Activated naive CD8-positive, alpha-beta T cell treated with anti-CD3 and anti-CD28 coated beads, Interleukin-2, amount 50 U/mL, for 24 hours (primary cell): Measurements from ENCODE around the gene CDH4.

Experiments used
- ATAC-seq: fragments of 150-1000 bp; cut with Tn5 transposase; one replicate; pipeline ENCODE4 v1.10.0; 2021
- DNase-seq: peaks from one replicate; pipeline ENCODE4 v3.0.0; 2021
- H3K27ac Mint-ChIP-seq: one replicate; pipeline ENCODE4 v1.8.0; 2021; ENCODE audit warnings: mild to moderate bottlenecking, mixed read lengths
- H3K27me3 Mint-ChIP-seq: one replicate; pipeline ENCODE4 v1.8.0; 2021; ENCODE audit warnings: mixed read lengths
- H3K36me3 Mint-ChIP-seq: one replicate; pipeline ENCODE4 v1.8.0; 2021; ENCODE audit warnings: low read depth, mixed read lengths
- H3K4me1 Mint-ChIP-seq: one replicate; pipeline ENCODE4 v1.8.0; 2021; ENCODE audit warnings: mixed read lengths
- H3K4me3 Mint-ChIP-seq: one replicate; pipeline ENCODE4 v1.8.0; 2021; ENCODE audit warnings: mild to moderate bottlenecking, moderate library complexity, mixed read lengths
- H3K9me3 Mint-ChIP-seq: one replicate; pipeline ENCODE4 v1.8.0; 2021; ENCODE audit warnings: mixed read lengths

The CDH4 gene

DNA sequence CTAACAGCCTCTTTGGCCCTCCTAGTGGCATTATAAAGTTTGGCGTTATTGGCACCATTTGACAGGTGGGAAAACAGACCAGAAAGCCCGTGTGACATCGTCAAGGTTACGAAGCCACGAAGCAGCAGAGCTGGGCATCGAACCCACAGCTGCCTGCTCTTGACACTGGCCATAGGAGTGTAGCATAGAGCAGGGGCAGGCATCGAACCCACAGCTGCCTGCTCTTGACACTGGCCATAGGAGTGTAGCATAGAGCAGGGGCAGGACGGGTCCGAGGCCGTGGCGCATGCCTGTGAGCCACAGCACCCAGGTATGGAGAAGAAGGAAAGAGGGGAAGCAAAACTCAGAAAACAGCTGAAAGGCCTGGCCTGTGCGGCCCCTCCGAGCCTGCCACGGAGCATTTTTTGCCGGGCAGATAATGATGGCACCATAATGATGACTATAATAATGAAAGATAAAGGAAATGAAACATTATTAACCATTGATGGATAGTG lies 33.1 kb downstream of the CDH4 start:
- H3K36me3 Mint-ChIP-seq: peaks cover 4% of the 10 kb centered on the region
- ATAC-seq (no peak), DNase-seq (no peak)
- H3K4me1 Mint-ChIP-seq: no peaks in the 10 kb centered on the region
- H3K27me3 Mint-ChIP-seq: no peaks in the 10 kb centered on the region
- peaks cover 7% of the 10 kb centered on the region for H3K9me3 Mint-ChIP-seq
- H3K4me3 Mint-ChIP-seq: no peak overlapping the region
- H3K27ac Mint-ChIP-seq: no peak overlapping the region

DNA sequence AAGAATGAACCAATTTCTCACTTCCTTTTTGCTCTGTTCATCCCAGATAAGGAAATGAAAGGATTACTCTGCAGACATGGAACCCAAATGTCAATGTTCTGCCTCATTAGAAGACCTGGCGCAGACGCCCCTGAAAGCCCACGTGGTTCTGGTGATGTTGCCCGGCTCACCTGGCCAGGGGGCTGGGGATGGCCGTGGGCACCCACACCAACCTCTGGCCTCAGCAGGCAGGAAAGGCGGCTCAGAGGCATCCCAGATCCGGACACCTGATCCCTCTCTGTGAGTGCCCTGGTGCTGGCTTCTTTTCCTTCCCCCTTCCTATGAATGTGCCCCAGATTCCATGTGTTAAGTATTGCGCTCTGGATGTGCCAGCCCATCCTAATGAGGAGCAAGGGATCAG lies 33.6 kb downstream of the CDH4 start:
- no peak for DNase-seq
- Mint-ChIP-seq H3K4me3 (no peak overlapping the region), H3K27me3 (no peaks in the 10 kb centered on the region), H3K27ac (no peak overlapping the region), H3K36me3 (peaks cover 4% of the 10 kb centered on the region), H3K4me1 (no peaks in the 10 kb centered on the region), H3K9me3 (peaks cover 7% of the 10 kb centered on the region)
- ATAC-seq: no peak

DNA sequence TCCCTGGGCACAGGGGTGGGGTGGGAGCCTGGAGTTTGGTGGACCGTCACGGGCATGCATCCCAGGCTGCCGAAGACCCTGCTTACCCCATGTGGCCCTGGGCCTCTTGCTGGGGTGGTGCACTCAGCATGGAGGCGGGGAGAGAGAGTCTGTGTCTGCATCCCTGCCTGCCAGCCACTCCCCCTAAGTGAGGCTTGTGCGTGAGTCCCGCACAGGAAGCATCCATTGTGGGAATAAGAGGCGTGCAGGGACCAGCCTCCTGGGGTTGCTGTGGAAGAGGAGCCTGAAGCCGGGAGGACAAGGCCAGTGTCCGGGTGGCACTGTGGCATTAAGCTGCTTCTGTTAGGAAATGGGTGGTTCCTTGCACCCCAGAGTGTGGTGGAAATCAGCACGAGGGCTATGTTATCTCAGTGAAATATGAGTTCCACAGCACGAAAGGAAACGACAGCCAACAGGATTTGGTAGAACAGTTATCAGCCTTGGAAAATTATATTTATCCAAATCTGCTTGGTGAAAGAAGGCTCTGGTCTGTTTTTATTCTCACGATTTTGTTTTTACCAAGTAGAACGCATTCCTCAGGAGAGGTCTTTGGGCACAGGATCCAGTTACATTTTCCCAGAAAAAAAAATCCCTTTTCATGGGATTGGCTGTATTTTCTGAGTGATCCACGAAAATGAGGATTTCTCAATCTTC lies 35.7 kb downstream of the CDH4 start:
- no peaks in the 10 kb centered on the region for H3K36me3 Mint-ChIP-seq
- H3K4me1 Mint-ChIP-seq: no peaks in the 10 kb centered on the region
- H3K9me3 Mint-ChIP-seq: peaks cover 3% of the 10 kb centered on the region
- no peak for DNase-seq
- no peak overlapping the region for H3K27ac Mint-ChIP-seq
- no peak overlapping the region for H3K4me3 Mint-ChIP-seq
- no peaks in the 10 kb centered on the region for H3K27me3 Mint-ChIP-seq
- ATAC-seq: no peak

DNA sequence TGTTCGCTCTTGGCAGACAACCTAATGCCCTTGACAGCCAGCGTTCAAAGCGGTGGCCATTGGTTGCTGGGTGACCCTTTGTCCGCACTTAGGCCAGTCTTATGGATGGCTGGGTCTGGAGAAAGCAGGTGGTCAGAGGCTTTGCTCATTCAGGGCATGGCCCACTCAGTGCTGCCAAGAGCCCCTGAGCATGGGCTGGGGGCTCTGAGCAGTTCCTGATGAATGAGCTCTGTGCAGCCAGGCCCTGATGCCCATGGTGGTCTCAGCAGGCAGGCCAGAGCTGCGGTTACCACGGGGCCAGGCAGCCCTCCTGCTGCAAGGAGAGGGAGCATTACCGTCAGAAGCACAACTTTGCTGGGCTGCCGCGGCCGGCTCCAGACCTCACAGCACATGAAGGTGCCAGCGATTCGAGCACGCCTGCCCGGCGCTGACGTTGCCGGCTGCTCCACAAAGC lies 36.3 kb downstream of the CDH4 start:
- H3K9me3 Mint-ChIP-seq: peaks cover 3% of the 10 kb centered on the region
- ATAC-seq (no peak), DNase-seq (no peak)
- no peak overlapping the region for H3K27ac Mint-ChIP-seq
- H3K4me3 Mint-ChIP-seq: no peak overlapping the region
- no peaks in the 10 kb centered on the region for H3K4me1 Mint-ChIP-seq
- no peaks in the 10 kb centered on the region for H3K36me3 Mint-ChIP-seq
- H3K27me3 Mint-ChIP-seq: no peaks in the 10 kb centered on the region

DNA sequence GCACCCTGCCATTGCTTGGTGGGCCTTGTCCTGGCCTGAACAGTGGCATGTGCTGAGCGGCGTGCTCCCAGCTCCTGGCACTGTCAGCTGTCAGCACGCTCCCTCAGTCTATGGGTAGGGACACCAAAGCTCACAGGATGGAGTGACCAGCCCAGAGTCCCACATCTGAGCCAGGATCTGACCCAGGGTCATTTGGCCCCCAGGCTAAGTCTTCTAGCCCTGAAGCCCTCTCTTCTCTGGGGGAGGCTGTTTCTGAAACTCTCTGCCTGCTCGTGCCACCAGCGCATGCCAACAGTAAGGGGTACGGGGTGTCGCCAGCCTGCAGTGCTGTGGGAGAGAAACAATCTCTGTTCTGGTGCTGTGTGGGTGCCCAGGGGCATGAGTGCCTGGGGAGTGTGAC lies 37.1 kb downstream of the CDH4 start:
- no peak for DNase-seq
- no peak for ATAC-seq
- no peaks in the 10 kb centered on the region for H3K4me1 Mint-ChIP-seq
- H3K36me3 Mint-ChIP-seq: no peaks in the 10 kb centered on the region
- H3K4me3 Mint-ChIP-seq: no peak overlapping the region
- H3K9me3 Mint-ChIP-seq: peaks cover 2% of the 10 kb centered on the region
- H3K27ac Mint-ChIP-seq: no peak overlapping the region
- H3K27me3 Mint-ChIP-seq: no peaks in the 10 kb centered on the region

DNA sequence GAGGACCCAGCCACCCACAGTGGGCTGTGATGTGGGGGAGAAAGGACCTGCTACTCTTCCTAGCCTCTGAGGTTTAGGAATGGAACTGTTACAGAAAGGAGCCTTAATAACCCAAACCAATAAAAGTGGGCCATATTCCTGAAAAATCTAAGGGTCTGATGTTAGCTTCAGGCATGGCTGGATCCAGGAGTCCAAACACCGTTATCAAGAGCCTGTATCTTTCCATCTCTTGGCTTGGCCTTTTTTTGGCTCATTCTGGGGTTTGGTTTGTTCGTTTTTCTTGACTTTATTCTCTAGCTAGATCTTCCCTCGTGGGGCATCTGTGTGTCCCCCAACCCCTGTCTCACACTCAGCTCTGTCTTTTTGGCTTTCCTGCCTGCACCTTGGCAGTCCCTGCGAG lies 38.7 kb downstream of the CDH4 start:
- no peaks in the 10 kb centered on the region for H3K4me1 Mint-ChIP-seq
- H3K27ac Mint-ChIP-seq: no peak overlapping the region
- no peaks in the 10 kb centered on the region for H3K27me3 Mint-ChIP-seq
- H3K9me3 Mint-ChIP-seq: no peaks in the 10 kb centered on the region
- no peak for ATAC-seq
- no peaks in the 10 kb centered on the region for H3K36me3 Mint-ChIP-seq
- DNase-seq: no peak
- no peak overlapping the region for H3K4me3 Mint-ChIP-seq

DNA sequence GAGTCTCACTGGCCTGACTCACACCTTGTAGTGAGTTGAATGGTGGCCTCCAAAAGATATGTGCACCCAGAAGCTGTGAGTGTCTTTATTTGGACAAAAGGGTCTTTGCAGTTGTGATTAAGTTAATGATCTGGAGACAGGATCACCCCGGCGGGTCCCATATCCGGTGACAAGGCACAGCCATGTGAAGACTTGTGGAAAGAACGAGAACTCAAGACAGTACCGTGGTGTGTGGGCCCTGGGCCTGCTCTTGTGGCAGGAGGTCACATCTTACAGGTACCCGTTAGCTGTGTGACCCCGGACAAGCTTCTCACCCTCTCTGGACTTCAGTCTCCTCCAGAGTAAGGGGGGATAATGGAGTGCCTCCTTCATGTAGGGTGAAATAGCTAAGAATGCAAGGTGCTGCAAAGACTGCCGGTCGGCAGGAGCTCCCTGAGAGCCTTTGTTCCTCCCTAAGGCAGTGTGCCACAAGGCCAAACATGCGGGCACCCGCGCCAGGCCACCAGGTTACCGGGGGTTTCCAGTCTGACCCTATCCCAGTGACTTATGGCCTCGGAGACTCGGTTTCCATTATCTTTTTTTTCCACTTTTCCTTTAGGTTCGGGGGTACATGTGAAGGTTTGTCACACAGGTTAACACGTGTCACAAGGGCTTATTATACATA lies 39.2 kb downstream of the CDH4 start:
- H3K4me1 Mint-ChIP-seq: no peaks in the 10 kb centered on the region
- H3K36me3 Mint-ChIP-seq: no peaks in the 10 kb centered on the region
- H3K4me3 Mint-ChIP-seq: no peak overlapping the region
- no peak overlapping the region for H3K27ac Mint-ChIP-seq
- H3K27me3 Mint-ChIP-seq: no peaks in the 10 kb centered on the region
- ATAC-seq (no peak), DNase-seq (no peak)
- H3K9me3 Mint-ChIP-seq: no peaks in the 10 kb centered on the region

DNA sequence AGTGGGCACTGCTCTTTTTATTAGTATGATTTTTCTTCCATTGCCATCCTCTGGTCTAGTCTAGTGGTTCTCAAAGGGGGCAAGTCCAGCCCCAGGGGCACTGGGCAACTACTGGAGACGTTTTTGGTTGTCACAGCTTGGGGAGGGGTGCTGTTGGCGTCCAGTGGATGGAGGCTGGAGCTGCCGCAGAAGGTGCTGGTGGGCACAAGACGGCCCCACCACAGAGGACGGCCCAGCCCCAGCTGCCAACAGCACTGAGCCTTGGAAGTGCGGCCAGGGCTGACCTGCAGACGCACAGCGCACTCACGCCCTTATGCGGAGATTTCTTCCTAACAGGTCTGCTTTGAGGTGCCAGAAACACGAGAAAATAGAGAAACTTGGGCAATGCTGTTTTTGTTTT lies 40.3 kb downstream of the CDH4 start:
- Mint-ChIP-seq H3K36me3 (no peaks in the 10 kb centered on the region), H3K27ac (no peak overlapping the region), H3K4me3 (no peak overlapping the region), H3K4me1 (no peaks in the 10 kb centered on the region), H3K27me3 (no peaks in the 10 kb centered on the region), H3K9me3 (no peaks in the 10 kb centered on the region)
- no peak for ATAC-seq
- DNase-seq: no peak

DNA sequence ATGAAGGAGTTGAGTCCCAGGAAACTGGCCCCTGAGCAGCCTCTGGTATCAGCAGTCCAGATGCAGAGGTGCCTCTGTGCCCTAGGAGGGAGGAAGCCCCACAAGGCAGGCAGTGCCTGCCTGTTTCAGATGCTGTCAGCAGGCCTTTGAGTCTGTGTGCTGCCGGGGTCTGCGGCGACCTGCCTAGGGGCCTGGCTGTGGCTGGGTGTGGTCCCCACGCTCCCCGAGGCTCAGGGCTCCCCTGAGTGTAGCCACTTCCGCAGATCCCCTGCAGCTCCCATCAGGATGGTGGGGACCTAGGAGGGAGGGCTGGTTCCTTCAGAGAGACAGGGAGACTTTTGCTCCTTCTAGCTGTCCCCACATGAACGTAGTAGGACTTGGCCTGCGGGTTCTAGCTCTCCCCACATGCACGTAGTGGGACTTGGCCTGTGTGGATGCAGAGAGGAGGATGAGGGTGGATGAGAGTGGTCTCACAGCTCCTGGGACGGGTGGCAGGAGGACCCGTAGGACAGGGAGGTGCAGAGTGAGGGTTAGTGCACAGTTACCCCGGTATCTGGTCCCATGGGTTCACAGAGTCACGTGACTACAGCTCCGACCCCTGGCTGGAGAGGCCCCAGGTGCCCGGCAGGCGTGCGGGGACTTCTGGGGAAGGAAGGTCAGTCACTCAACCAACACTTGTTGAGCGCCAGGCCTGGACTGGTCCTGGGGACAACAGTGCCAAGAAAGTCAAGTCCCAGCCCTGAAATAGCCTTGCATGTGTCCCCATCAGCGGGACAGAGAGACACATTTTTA lies 41.0 kb downstream of the CDH4 start:
- Mint-ChIP-seq H3K27ac (no peak overlapping the region), H3K27me3 (no peaks in the 10 kb centered on the region), H3K4me1 (no peaks in the 10 kb centered on the region), H3K4me3 (no peak overlapping the region), H3K36me3 (no peaks in the 10 kb centered on the region), H3K9me3 (no peaks in the 10 kb centered on the region)
- ATAC-seq: no peak
- no peak for DNase-seq

DNA sequence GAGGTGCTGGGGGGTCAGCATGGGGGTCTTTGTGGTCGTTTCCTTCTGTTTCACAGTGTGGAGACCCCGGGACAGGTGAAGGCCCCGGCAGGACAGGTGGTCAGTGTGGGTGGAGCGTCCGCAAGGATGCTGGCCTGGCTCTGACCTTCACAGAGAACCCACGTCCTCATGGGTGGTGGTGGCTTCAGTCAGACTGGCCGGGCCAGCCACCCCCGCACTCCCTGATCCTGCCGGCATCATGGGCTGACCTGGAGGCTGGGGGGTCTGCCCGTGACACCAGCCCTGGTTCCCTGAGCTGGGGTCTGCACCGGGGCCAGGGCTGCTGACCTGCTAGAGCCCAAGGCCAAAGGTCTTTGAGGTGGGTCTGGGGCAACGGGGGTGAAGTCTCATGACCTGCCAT lies 41.9 kb downstream of the CDH4 start:
- ATAC-seq: no peak
- H3K4me1 Mint-ChIP-seq: no peaks in the 10 kb centered on the region
- DNase-seq: no peak
- H3K36me3 Mint-ChIP-seq: no peaks in the 10 kb centered on the region
- H3K4me3 Mint-ChIP-seq: no peak overlapping the region
- no peak overlapping the region for H3K27ac Mint-ChIP-seq
- H3K9me3 Mint-ChIP-seq: no peaks in the 10 kb centered on the region
- H3K27me3 Mint-ChIP-seq: no peaks in the 10 kb centered on the region

DNA sequence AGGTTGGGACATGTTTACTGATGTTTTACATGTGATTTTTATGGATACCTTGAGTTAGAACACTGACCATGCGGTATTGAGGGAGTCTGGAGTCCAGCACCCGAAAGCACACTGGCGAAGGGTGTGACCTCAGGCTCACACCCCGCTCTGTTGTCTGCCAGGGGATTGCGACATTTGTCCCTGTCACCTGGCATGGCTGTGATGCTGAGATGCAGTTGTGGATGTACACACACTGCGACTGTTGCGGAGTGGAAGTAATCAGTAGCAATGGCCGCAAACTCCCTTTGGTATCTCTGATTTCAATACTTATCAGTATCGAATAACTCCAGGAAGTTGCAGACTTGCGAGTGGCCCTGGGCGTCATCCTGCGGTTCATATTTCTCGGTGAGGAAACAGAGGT lies 43.2 kb downstream of the CDH4 start:
- Mint-ChIP-seq H3K36me3 (no peaks in the 10 kb centered on the region), H3K27me3 (no peaks in the 10 kb centered on the region), H3K4me1 (no peaks in the 10 kb centered on the region), H3K4me3 (no peak overlapping the region), H3K9me3 (no peaks in the 10 kb centered on the region), H3K27ac (no peak overlapping the region)
- no peak for DNase-seq
- no peak for ATAC-seq

DNA sequence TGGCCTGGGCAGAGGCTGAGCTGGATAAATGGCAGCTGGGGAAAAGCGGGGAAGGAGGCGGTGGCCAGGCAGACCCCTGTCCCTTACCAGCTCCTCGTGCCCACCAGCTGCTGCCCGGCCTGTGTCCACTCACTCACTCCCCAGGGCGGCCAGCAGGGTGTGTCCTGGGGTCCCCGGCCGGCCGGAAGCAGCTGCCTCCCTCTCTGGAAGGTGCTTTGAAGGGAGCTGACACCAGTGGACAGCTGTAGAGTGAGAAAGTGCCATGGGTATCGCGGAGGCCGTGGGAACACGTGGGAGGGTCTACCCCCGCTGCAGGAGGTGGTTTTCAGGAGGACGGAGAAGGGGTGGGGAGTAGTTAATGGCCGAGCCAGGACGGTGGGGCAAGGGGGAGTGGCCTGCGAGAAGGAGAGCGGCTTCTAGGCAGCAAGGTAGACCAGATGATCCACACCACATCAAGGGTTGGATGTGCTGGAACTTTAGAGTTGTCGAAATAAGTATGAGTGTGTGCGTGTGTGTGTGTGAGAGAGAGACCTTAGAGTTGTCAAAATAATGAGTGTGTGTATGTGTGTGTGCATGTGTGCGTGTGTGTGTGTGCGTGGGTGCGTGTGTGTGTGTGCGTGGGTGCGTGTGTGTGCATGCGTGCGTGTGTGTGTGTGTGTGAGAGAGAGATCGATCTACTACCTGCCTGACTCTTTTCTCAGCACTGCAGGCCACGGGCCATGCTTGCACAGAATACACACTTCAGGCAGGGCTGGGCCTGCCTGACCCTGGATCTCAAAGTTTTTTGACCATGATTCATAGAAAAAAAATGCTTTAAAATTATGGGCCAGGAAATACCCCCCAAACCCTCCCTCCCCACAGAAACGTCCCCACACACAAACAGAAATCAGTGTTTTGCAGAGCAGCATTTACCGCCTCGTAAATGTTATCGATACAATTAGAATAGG lies 43.9 kb downstream of the CDH4 start:
- Mint-ChIP-seq H3K27me3 (no peaks in the 10 kb centered on the region), H3K4me3 (no peak overlapping the region), H3K36me3 (no peaks in the 10 kb centered on the region), H3K27ac (no peak overlapping the region), H3K4me1 (no peaks in the 10 kb centered on the region), H3K9me3 (no peaks in the 10 kb centered on the region)
- ATAC-seq (no peak), DNase-seq (no peak)

DNA sequence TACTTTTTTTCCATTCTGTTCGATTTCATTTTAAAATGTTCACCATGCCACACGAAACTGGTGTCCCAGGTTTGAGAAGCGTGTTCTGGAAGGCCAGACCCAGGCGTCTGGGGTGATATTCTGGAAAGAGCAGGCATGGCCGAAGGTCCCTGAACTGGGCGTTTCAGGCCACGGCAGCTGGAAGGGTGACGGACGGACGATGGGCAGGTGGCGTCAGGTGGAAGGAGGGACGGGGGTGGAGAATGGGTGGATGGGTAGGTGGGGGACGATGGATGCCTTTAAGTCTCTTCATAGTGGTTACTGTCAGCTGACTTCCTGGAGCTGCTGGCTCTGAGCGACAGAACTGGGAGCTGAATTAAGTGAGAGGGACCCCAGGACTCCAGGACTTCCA lies 44.6 kb downstream of the CDH4 start:
- ATAC-seq (no peak), DNase-seq (no peak)
- H3K9me3 Mint-ChIP-seq: no peaks in the 10 kb centered on the region
- no peak overlapping the region for H3K27ac Mint-ChIP-seq
- H3K27me3 Mint-ChIP-seq: no peaks in the 10 kb centered on the region
- no peaks in the 10 kb centered on the region for H3K4me1 Mint-ChIP-seq
- no peak overlapping the region for H3K4me3 Mint-ChIP-seq
- no peaks in the 10 kb centered on the region for H3K36me3 Mint-ChIP-seq

DNA sequence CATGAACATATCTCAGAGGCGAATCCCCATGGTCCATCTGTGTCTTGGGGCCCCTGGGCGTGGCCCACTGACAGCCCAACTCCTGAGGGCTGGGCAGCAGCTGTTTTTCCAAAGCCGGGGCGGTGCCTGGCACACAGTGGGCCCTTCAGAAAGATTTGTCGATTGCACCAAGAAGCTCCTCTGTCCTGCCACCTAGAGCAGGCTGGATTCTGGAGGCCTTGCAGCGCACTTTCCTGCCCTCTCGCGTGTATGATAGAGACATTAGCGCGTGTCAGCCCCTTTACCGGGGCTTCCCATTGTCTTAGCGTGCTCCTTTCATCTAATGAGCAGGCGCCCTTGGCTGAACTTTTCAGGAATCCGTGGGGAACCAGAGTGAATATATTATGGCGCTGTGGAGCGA lies 45.4 kb downstream of the CDH4 start:
- H3K4me1 Mint-ChIP-seq: no peaks in the 10 kb centered on the region
- H3K36me3 Mint-ChIP-seq: no peaks in the 10 kb centered on the region
- H3K9me3 Mint-ChIP-seq: no peaks in the 10 kb centered on the region
- no peaks in the 10 kb centered on the region for H3K27me3 Mint-ChIP-seq
- no peak for DNase-seq
- H3K27ac Mint-ChIP-seq: no peak overlapping the region
- no peak overlapping the region for H3K4me3 Mint-ChIP-seq
- ATAC-seq: no peak
